ENCODE measurements around the gene RAC2.
"Not testable (repeated sequence)": the region's sequence is repeated elsewhere in the genome, so short reads cannot be mapped to it uniquely, and the experiment has no call there.

The RAC2 gene

GRCh38 chr22:37254209-37254866 lies 10.3 kb upstream of the RAC2 start:
- no peak for DNase-seq

DNA sequence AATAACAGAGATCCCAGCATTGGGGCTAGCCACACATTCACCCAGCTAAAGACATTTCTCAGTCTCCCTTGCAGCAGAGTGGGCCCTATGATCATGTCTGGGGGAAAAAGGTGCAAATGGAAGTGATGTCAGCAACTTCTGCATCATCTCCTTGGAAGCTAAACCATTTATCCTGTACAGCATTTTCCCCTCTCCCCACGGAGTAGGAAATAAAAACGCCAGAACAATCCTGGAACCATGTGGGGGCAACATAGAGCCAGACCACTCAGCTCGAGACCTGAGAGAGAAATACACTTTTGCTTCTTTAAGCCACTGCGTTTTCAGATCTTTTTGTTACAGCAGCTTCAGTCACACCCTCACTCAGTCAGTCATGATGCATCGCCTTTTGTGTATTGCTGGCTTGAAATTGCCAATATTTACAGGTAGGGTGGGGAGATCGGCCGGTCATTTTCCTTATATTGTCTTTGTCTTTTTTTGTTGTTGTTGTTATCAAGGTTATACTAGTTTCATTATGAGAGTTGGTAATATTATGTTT lies 9.1 kb upstream of the RAC2 start:
- no peak for DNase-seq

GRCh38 chr22:37251836-37252235 lies 7.8 kb upstream of the RAC2 start:
- not testable (repeated sequence) for DNase-seq

GRCh38 chr22:37249986-37250385 lies 5.9 kb upstream of the RAC2 start:
- no peak for DNase-seq

DNA sequence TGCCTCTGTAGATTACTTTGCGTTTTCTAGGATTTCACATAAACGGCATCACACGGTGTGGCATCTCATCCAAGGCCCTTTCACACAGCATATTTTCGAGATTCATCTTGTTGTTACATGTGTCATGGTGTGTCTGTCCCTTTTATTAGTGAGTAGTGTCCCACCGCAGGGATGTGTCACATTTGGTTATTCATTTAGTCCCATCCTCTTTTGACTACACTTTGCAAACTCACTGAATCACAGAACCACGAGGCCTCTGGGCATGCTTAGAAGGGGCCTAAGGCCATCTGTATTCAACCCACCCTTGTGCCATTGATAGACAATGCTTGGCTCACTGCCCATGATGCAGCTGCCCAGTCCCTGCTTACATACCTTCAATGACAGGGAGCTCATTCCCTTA lies 4.2 kb upstream of the RAC2 start:
- DNase-seq, result no peak

DNA sequence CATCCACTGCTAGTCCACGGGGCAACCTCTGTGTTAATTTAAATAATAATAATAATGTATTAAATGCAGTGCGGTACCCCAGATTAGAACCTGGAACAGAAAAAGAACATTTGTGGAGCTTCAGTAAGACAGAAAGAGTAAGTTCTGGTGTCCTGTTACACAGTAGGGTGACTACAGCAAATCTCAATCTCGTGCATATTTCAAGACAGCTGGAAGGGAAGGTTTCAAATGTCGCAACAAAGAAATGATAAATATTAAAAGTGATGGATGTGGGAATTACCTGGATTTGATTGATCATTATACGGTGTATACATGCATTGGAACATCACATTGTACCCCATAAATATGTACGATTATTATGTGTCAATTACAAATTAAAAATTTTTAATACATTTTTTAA lies 1.7 kb upstream of the RAC2 start:
- no peak for DNase-seq

GRCh38 chr22:37244922-37245722 lies 1.1 kb upstream of the RAC2 start:
- DNase-seq, result no peak

DNA sequence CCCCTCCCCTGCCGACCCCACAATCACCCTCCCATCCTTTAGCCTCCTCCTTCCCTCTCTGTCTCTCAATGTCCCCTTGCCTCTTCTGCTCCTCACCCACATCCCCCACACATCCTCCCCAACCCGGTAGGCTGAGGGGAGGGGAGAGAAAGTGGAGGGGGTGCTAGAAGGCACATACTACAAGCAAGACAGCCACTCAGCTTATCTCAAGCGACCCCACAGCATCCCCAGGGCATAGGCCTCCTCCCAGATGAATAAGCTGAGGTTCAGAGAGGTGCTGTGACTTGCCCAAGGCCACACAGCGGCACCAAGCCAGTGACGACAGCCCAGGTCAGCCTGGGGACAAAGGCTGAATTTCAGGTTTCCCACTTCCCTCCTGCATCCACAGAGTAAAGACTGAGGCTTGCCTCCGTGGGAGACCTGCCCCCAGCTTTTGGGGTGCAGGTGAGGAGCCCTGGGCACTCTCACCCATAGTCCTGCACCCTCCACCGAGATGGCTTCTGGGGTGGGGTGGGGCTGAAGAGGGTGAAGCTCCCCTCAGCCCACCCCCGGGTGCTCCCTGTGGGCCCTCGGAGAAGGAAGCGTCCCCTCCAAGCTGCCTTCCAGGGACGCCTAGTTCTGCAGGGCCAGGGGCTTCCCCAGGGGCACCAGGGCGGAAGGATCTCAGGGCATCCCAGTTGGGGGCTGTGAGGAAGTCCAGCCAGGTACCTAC lies 511 bp downstream of the RAC2 start:
- no peak for DNase-seq

DNA sequence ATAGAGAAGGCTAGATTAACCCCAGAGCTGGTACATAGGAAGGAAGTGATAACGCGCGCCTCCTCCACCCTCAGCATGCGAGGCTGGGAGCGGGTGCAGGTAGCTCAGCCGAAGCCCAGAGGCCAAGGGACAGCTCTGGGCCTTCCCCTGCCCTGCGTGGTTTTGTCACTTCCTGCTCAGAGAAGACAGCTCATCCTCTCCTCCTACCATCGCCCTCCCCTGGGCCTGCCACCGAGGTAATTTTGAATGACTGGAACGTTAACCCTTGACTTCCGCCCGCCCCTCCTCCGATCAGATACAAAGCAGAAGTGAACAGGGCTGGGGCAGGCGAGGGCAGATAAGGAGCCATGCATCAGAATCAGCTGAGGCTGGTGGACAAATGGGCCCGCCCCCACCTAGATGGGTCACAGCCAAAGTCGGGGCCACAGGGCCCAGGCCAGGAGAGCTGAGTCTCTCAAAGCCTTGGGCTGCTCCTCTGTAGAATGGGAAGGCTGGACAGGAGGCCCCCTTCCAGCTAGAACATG lies 1.6 kb downstream of the RAC2 start:
- peak; percentile 91 for DNase-seq

DNA sequence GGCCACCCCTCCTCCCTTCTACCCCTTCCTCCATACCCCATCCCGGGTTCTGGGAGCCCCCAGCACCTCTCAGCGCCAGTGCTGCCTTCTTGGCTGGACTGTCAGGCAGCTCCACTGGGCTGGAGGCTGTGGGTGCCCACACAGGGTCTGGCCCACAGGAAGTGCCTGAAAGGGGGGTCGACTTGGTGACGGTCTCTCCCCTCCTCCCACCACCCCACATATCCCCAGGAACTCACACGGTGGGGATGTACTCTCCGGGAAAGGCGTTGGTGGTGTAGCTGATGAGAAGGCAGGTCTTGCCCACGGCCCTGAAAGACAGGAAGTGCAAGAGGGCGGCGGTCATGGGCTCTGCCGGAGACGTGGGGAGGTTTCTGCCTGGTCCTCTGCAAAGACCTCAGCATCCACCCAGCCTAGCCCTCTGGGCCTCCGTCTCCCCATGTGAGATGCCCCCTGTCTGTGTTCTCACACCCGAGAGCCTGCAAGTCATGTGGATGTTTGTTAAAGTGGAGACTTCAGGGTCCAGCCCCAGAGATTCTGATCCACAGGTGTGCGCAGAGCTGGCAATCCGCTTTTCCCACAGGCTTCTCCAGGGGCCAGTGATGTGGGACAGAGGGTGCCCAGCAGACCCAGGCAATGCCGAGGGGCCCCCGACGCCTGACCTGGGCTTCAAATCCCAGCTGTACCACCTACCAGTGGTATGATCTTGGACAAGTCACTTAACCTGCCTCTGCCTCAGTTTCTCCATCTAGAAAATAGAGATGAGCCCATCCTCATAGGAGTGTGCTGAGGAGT lies 2.5 kb downstream of the RAC2 start:
- peak in 1 of 2 donors; percentile 63 for DNase-seq

DNA sequence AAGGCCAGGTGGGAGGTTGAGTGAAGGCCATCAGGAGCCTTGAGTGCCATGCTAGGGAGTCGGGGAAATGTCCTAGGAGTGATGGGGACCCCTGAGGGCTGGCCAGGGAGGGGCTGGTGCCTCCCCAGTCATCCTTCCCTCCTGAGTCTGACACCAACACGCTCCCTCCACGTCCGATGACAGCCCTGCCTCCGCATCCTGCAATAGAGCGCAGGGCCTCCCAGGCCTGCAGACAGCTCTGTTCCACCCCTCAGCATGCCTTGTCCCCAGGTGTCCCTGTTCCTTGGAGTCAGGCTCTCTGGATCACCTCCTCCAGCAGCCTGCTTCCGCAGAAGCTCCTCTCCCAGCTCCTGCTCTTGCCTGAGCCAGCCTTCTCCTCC lies 3.1 kb downstream of the RAC2 start:
- DNase-seq, result peak in 1 of 2 donors; percentile 46

GRCh38 chr22:37240240-37240940 lies 3.7 kb downstream of the RAC2 start:
- DNase-seq, result no peak

GRCh38 chr22:37239336-37240239 lies 4.5 kb downstream of the RAC2 start:
- no peak for DNase-seq

DNA sequence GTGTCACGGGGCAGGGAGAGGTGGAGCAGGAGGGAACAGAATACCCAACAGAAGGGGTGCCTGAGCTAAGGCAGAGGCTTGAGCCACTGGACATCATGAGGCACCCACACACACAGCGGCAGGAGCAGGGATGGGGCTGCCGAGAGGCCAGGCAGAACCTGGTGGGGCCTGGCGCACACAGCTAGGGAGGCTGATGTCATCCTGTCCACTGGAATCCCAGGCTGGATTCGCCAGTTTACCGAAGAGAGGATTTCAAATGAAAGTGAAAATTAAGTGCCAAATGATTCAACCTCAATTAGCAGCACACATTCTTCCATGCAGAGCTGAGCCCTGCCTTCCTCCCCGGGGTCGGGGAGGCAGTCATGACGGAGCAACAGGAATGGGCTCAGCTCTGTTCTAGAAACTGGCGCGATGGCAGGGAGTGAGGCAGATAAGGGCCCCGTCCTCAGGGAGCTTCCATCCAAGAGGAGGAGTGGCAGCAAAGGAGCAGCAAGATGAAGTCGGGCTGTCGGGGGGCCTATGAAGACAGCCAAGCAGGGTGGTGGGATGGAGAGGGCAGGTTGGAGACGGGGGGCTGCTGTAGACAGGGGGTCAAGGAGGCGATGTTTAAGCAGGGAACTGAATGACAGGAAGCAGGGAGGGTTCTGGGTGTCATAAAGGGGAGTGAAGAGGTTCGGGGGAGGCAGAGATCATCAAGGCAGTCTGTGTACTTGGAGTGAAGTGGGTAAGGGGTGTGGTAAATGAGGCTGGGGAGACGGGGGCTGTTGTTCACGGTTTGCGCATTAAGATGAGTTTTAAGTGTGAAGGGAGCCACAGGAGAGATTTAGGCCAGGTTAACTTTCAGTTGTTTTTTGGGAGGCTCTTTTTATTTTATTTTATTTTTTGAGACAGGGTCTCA lies 6.4 kb downstream of the RAC2 start:
- no peak for DNase-seq

- no peak for DNase-seq
These were observed 8.0 kb downstream of the RAC2 start for GRCh38 chr22:37235897-37236607.

DNA sequence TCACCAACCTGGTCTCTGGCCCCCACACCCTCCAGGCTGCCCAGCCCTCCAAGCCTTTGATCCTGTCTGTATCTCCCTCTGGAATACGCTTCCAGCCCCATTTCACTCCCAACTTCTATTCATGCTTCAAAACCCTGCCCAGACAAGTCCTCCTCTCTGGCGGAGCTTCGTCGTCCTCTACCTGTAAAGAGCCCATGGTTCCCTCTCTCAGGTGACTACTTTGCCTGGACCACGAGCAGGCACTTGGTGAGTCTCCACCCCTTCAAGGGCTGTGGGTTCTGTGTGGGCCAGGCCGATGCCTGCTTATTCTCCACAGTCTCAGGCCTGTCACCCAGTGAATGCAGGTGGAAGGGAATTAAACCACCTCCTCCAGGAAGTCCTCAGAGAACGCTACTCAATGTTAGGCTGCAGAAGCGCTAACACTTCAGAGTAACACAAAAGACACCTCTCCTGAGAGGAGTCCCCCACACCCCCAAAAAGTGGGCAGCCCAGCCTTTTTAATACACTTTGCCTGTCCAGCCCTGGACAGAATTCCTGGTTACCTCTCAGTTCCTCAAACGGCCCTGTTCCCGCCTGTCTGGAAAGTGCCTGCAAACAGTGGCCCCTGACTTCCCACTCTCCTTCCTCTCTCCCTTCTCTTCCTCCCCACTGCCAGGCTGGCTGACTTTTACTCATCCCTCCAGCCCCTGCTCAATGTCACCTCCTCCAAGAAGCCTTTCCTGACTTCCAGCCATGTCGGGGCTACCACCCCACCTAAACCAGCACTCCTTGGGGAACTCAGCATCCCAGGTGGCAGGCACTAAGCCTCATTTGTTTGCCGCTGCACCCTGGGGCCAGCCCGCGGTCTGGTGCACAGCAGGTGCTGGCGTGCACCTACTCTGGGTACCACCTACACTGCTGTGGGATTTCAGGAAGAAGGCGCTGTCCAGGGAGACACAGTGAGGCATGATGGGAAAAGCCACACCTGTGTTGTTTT lies 9.0 kb downstream of the RAC2 start:
- no peak for DNase-seq

DNA sequence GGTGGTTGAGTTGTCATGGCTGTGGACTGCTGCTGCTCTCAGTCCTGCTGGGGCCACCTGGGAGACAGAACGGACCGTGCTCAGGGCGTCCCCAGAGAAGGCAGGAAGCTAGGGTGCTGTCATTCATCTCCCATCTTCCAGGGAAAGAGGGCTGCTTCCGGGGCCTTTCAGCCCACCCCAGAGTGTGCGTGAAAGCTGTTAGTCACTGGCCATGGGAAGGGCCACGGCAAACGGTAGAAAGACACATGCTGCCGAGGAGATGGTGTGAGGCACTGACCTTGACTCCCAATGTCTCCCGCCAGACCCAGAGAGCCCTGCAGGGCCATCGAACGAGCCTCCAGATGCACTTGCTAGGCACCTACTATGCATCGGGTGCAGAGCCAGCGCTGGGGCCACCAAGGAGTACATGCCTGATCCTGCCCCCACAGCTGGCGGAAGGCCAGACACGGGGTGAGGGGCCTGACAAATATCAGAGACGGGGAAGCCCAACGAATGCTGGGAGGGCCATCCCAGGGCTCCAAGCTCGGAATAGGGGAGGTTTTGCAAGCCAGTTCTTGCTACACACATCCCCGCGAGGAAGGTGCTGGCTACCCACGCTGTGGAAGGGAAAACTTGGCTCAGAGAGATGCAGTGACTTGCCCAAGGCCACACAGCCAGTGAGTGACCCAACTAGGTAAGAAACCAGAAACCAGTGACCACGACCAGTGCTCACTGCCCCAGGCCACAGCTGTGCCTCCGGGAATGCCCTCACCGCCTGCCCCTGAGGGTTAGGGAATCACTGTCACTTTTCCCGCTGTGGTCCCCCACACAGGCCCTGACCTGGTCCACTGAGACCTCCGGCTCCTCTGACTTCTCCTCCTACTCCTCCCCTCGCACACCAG lies 10.1 kb downstream of the RAC2 start:
- no peak for DNase-seq
